HL-60 (cell line): Measurements from ENCODE around the gene L3MBTL4.

ENCODE experiments used
- DNase-seq, 2 experiments: peaks; one replicate each; pipeline ENCODE4 v3.0.0-alpha.2; 2010 to 2020; ENCODE audit warnings: low read depth in 1 of 2, low spot score in 1 of 2
- H3K27ac ChIP-seq: fragments of 250-450 bp; sonication (Bioruptor Pico); replicated peaks from 2 replicates; pipeline ENCODE4 v1.5.1; 2020; ENCODE audit warnings: mild to moderate bottlenecking, moderate library complexity
- H3K27me3 ChIP-seq: fragments of 250-450 bp; sonication (Bioruptor Pico); 2 replicates; pipeline ENCODE4 v1.5.1; 2021; ENCODE audit warnings: mild to moderate bottlenecking, moderate library complexity; ENCODE audit not compliant: insufficient read depth, poor library complexity, severe bottlenecking
- H3K4me3 ChIP-seq: replicated peaks from 2 replicates; pipeline ENCODE4 v1.5.1; 2011; ENCODE audit warnings: mild to moderate bottlenecking, control low read depth, low read length; ENCODE audit not compliant: insufficient read depth
- GABPA ChIP-seq: IDR thresholded peaks from 2 replicates; pipeline ENCODE4 v1.6.1; 2012; ENCODE audit warnings: low read depth
- POLR2AphosphoS5 ChIP-seq: IDR thresholded peaks from 2 replicates; pipeline ENCODE4 v1.6.1; 2012; ENCODE audit warnings: low read depth
- SPI1 ChIP-seq: IDR thresholded peaks from 2 replicates; pipeline ENCODE4 v1.6.1; 2012; ENCODE audit warnings: low read depth, mild to moderate bottlenecking, borderline replicate concordance
- TF ChIP-seq, protein P1 (sequence below): IDR thresholded peaks from one replicate; pipeline ENCODE4 v1.5.1; 2011; ENCODE audit warnings: low read length, control low read depth, inconsistent platforms; ENCODE audit not compliant: insufficient read depth
- TF ChIP-seq, protein P2 (sequence below): IDR thresholded peaks from 2 replicates; pipeline ENCODE4 v1.6.1; 2012; ENCODE audit warnings: low read depth; ENCODE audit not compliant: insufficient replicate concordance

The L3MBTL4 gene

DNA sequence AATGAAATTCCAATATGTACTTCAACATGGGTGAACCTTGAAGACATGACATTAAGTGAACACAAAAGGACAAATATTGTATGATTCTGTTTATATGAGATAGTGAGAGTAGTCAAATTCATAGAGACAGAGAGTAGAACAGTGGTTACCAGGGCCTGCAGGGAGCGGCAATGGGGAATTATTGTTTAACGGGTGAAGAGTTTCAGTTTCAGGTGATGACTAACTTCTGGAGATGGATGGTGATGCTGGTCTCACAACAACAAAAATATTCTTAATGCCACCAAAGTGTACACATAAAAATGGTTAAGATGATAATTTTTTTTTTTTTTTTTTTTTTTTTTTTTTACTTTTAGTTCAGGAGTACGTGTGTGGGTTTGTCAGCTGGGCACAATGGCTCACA, 410.0 kb downstream of the L3MBTL4 start:
- Histone ChIP-seq H3K27me3 (peaks cover 2% of the 10 kb centered on the region), H3K27ac (no peak overlapping the region), H3K4me3 (no peak overlapping the region)
- TF ChIP-seq POLR2AphosphoS5 (no peak), GABPA (no peak), SPI1 (no peak)
- TF ChIP-seq, protein P1, sequence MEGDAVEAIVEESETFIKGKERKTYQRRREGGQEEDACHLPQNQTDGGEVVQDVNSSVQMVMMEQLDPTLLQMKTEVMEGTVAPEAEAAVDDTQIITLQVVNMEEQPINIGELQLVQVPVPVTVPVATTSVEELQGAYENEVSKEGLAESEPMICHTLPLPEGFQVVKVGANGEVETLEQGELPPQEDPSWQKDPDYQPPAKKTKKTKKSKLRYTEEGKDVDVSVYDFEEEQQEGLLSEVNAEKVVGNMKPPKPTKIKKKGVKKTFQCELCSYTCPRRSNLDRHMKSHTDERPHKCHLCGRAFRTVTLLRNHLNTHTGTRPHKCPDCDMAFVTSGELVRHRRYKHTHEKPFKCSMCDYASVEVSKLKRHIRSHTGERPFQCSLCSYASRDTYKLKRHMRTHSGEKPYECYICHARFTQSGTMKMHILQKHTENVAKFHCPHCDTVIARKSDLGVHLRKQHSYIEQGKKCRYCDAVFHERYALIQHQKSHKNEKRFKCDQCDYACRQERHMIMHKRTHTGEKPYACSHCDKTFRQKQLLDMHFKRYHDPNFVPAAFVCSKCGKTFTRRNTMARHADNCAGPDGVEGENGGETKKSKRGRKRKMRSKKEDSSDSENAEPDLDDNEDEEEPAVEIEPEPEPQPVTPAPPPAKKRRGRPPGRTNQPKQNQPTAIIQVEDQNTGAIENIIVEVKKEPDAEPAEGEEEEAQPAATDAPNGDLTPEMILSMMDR: no peak
- TF ChIP-seq, protein P2, sequence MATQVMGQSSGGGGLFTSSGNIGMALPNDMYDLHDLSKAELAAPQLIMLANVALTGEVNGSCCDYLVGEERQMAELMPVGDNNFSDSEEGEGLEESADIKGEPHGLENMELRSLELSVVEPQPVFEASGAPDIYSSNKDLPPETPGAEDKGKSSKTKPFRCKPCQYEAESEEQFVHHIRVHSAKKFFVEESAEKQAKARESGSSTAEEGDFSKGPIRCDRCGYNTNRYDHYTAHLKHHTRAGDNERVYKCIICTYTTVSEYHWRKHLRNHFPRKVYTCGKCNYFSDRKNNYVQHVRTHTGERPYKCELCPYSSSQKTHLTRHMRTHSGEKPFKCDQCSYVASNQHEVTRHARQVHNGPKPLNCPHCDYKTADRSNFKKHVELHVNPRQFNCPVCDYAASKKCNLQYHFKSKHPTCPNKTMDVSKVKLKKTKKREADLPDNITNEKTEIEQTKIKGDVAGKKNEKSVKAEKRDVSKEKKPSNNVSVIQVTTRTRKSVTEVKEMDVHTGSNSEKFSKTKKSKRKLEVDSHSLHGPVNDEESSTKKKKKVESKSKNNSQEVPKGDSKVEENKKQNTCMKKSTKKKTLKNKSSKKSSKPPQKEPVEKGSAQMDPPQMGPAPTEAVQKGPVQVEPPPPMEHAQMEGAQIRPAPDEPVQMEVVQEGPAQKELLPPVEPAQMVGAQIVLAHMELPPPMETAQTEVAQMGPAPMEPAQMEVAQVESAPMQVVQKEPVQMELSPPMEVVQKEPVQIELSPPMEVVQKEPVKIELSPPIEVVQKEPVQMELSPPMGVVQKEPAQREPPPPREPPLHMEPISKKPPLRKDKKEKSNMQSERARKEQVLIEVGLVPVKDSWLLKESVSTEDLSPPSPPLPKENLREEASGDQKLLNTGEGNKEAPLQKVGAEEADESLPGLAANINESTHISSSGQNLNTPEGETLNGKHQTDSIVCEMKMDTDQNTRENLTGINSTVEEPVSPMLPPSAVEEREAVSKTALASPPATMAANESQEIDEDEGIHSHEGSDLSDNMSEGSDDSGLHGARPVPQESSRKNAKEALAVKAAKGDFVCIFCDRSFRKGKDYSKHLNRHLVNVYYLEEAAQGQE: no peak
- DNase-seq: no peak

DNA sequence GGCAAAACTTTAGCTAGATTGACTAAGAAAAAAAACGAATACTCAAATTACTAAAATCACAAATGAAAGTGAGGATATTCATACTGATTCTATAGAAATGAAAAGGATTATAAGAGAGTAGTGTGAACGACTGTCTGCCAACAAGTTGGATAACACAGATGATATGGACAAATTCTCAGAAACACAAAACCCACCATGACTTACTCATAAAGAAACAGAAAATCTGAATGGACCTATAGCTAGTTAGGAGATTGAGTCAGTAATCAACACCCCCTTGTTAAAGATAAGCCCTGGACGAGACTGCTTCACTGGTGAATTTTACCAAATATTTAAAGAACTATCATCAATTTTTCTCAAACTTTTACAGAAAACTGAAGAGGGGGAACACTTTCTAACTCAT, 410.6 kb downstream of the L3MBTL4 start:
- H3K4me3 ChIP-seq: no peak overlapping the region
- no peak overlapping the region for H3K27ac ChIP-seq
- H3K27me3 ChIP-seq: peaks cover 2% of the 10 kb centered on the region
- DNase-seq: no peak
- no peak for TF ChIP-seq POLR2AphosphoS5
- TF ChIP-seq, protein P1: no peak
- no peak for TF ChIP-seq GABPA
- TF ChIP-seq, protein P2: no peak
- no peak for TF ChIP-seq SPI1

DNA sequence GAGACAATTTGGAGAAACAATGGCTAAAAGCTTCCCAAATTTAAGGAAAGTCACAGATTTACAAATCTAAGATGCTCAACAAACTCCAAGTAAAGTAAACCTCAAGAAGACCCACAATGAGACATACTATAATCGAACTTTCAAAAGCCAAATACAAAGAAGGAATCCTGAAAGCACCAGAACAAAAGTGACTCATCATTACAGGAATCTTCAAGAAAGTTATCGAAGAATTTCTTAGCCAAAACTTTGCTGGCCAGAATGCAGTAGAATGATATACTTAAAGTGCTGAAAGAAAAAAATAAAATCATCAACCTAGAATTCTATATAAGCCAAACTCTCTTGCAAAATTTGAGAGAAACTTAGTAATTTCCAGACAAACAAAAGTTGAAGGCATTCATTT, 412.8 kb downstream of the L3MBTL4 start:
- TF ChIP-seq, protein P2: no peak
- TF ChIP-seq POLR2AphosphoS5: no peak
- Histone ChIP-seq H3K27ac (no peak overlapping the region), H3K27me3 (peaks cover 2% of the 10 kb centered on the region), H3K4me3 (no peak overlapping the region)
- DNase-seq: no peak

DNA sequence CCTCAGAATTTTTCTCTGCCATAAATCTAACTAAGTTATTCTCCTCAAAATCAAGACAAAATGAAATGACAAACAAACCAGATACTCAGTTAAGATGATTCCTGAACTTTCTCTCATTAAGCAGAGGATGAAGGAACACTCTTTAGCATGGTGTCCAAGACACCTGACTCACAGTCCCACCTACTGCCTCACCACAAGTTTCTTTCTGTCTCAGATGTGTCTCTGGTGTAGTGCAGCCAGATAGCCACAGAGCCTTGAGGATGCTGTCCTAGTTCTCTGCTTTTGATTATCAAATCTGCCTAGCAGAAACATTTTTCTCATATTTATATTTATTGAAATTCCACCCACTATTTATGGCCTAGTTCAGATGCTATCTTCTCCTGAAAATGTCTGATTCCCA, 415.8 kb downstream of the L3MBTL4 start:
- H3K27ac ChIP-seq: no peak overlapping the region
- H3K4me3 ChIP-seq: no peak overlapping the region
- H3K27me3 ChIP-seq: no peaks in the 10 kb centered on the region
- DNase-seq: no peak
- TF ChIP-seq, protein P2: no peak
- TF ChIP-seq GABPA (no peak), POLR2AphosphoS5 (no peak), SPI1 (no peak)
- TF ChIP-seq, protein P1: no peak
